Gastrocnemius medialis (tissue), 4 donors: Measurements from ENCODE around the gene PHF10. TPM values are rescaled to one million over a fixed set of nuclear protein-coding genes. Genes with fewer than 3 reads are reported as not detected.
A peak's percentile ranks its signal among the peaks of the same experiment; 100 is the strongest.

Source experiments
- ATAC-seq, 2 donors: fragments of 150-250 bp; one replicate each; pipeline ENCODE4 v1.9.1; 2016
- DNase-seq, 2 donors: peaks; one replicate each; pipeline ENCODE4 v3.0.0-alpha.2; 2019
- H3K27ac ChIP-seq, 4 donors: fragments of 200-600 bp; sonication (generic); 1 replicate in 1 of 4; 2 replicates in 3 of 4; pipeline ENCODE4 v1.5.1; 2016 to 2018; ENCODE audit warnings: mild to moderate bottlenecking in 2 of 4, moderate library complexity in 1 of 4
- H3K27me3 ChIP-seq, 3 donors: fragments of 200-600 bp; sonication (generic) in 2 of 3; 1 replicate in 1 of 3; 2 replicates in 2 of 3; pipeline versions ENCODE4 v1.5.1 to v1.6.0; 2016 to 2019; ENCODE audit warnings: mild to moderate bottlenecking in 1 of 3, moderate library complexity in 1 of 3
- H3K36me3 ChIP-seq, 2 donors: fragments of 200-600 bp; sonication (generic) in 1 of 2; one replicate each; pipeline ENCODE4 v1.5.1; 2017 to 2018
- H3K4me1 ChIP-seq, 2 donors: fragments of 200-600 bp; sonication (generic) in 1 of 2; one replicate each; pipeline ENCODE4 v1.5.1; 2016 to 2017; ENCODE audit warnings: mild to moderate bottlenecking in 2 of 2
- H3K4me3 ChIP-seq, 4 donors: fragments of 200-600 bp; sonication (generic) in 3 of 4; 1 replicate in 1 of 4; 2 replicates in 3 of 4; pipeline ENCODE4 v1.5.1; 2016 to 2019; ENCODE audit warnings: mild to moderate bottlenecking in 2 of 4
- H3K9me3 ChIP-seq, 3 donors: fragments of 200-600 bp; sonication (generic) in 2 of 3; 1 replicate in 1 of 3; 2 replicates in 2 of 3; pipeline ENCODE4 v1.5.1; 2016 to 2019
- CTCF ChIP-seq, 5 experiments: fragments of 450-650 bp in 3 of 5; fragments of 200-600 bp in 2 of 5; sonication (generic) in 2 of 5; IDR thresholded peaks in 4 of 5; conservative IDR thresholded peaks in 1 of 5; 1 replicate in 4 of 5; 2 replicates in 1 of 5; pipeline ENCODE4 v1.5.1; 2016 to 2019; ENCODE audit warnings: antibody characterized with exemption in 5 of 5, mild to moderate bottlenecking in 3 of 5, moderate library complexity in 3 of 5
- POLR2A ChIP-seq, 2 donors: fragments of 450-650 bp; IDR thresholded peaks; one replicate each; pipeline ENCODE4 v1.6.1; 2017; ENCODE audit warnings: antibody characterized with exemption in 2 of 2, mild to moderate bottlenecking in 2 of 2, moderate library complexity in 2 of 2
- in situ Hi-C, 4 donors: fragments of 200-750 bp; cut with MboI; loops; one replicate each; pipeline versions ENCODE4 v1.15.0 to v1.8.0; 2017; ENCODE audit warnings: low sequenced_read_pairs in 4 of 4
- intact Hi-C: fragments of 100-400 bp; cut with DNase I; formaldehyde crosslinking; loops from one replicate; pipeline ENCODE4 v1.15.1; 2023; ENCODE audit warnings: low total_unique reads
- total RNA-seq, 4 donors: library from RNA; depleted of rRNA; stranded (reverse); fragments of >200 nt; gene quantifications; one replicate each; pipeline versions ENCODE4 v1.1.0 to v1.2.3, GENCODE V29; 2016

PHF10 gene
- total RNA-seq, 4 donors from 2014 or later = 40.1 to 58.1 (median 49.0) TPM

- no peak for ATAC-seq
- TF ChIP-seq CTCF (IDR thresholded peaks at IDR 0.05 in 4 of 5, conservative IDR thresholded peaks at IDR 0.05 in 1 of 5) = no peak
- no peak for TF ChIP-seq POLR2A (IDR thresholded peaks at IDR 0.05)
- no peak overlapping the region for H3K4me3 ChIP-seq
- in situ Hi-C loops = no loop called here
- peaks cover under 1 to 5% of the 10 kb centered on the region in 2 donors for H3K4me1 ChIP-seq
- H3K36me3 ChIP-seq = no peaks in the 10 kb centered on the region
- intact Hi-C loops = no loop called here
- H3K27ac ChIP-seq = no peak overlapping the region
- H3K9me3 ChIP-seq = no peaks in the 10 kb centered on the region
- no peak for DNase-seq
- H3K27me3 ChIP-seq = no peaks in the 10 kb centered on the region
These were observed 29.2 kb downstream of the PHF10 start for GRCh38 chr6:169695131-169695530.

GRCh38 chr6:169692516-169692915 is 31.8 kb downstream of the PHF10 start:
- H3K4me3 ChIP-seq = no peak overlapping the region
- H3K27me3 ChIP-seq = no peaks in the 10 kb centered on the region
- H3K9me3 ChIP-seq = no peaks in the 10 kb centered on the region
- ATAC-seq (no peak), DNase-seq (no peak)
- intact Hi-C loops = no loop called here
- peaks cover 0 to 2% of the 10 kb centered on the region in 2 donors for H3K4me1 ChIP-seq
- in situ Hi-C loops = no loop called here
- peaks cover 0 to 9% of the 10 kb centered on the region in 2 donors for H3K36me3 ChIP-seq
- TF ChIP-seq CTCF (IDR thresholded peaks at IDR 0.05 in 4 of 5, conservative IDR thresholded peaks at IDR 0.05 in 1 of 5) (no peak), POLR2A (IDR thresholded peaks at IDR 0.05) (no peak)
- no peak overlapping the region for H3K27ac ChIP-seq

- DNase-seq (no peak), ATAC-seq (peak; percentile 45 to 63)
- no peak overlapping the region for H3K4me3 ChIP-seq
- no peaks in the 10 kb centered on the region for H3K27me3 ChIP-seq
- H3K9me3 ChIP-seq = no peaks in the 10 kb centered on the region
- peaks cover 0 to 20% of the 10 kb centered on the region in 2 donors for H3K36me3 ChIP-seq
- H3K4me1 ChIP-seq = peaks cover 0 to 2% of the 10 kb centered on the region in 2 donors
- TF ChIP-seq POLR2A (IDR thresholded peaks at IDR 0.05) = no peak
- no peak for TF ChIP-seq CTCF (IDR thresholded peaks at IDR 0.05 in 4 of 5, conservative IDR thresholded peaks at IDR 0.05 in 1 of 5)
- in situ Hi-C loops (no loop called here), intact Hi-C loops (no loop called here)
- peak overlapping the region in 1 of 4 donors; percentile 32 for H3K27ac ChIP-seq
These were observed 33.0 kb downstream of the PHF10 start for GRCh38 chr6:169691260-169691659.

GRCh38 chr6:169689287-169689686 is 35.0 kb downstream of the PHF10 start:
- ATAC-seq = peak; percentile 62 to 80
- no peak for DNase-seq
- TF ChIP-seq CTCF (IDR thresholded peaks at IDR 0.05 in 4 of 5, conservative IDR thresholded peaks at IDR 0.05 in 1 of 5) (no peak), POLR2A (IDR thresholded peaks at IDR 0.05) (no peak)

GRCh38 chr6:169685860-169686259 is 38.4 kb downstream of the PHF10 start:
- no peak overlapping the region for H3K27ac ChIP-seq
- in situ Hi-C loops (no loop called here), intact Hi-C loops (no loop called here)
- TF ChIP-seq POLR2A (IDR thresholded peaks at IDR 0.05) = no peak
- no peak for TF ChIP-seq CTCF (IDR thresholded peaks at IDR 0.05 in 4 of 5, conservative IDR thresholded peaks at IDR 0.05 in 1 of 5)
- no peaks in the 10 kb centered on the region for H3K9me3 ChIP-seq
- DNase-seq (no peak), ATAC-seq (no peak)
- H3K4me1 ChIP-seq = peaks cover 0 to 2% of the 10 kb centered on the region in 2 donors
- H3K27me3 ChIP-seq = no peaks in the 10 kb centered on the region
- H3K4me3 ChIP-seq = no peak overlapping the region
- peaks cover 0 to 25% of the 10 kb centered on the region in 2 donors for H3K36me3 ChIP-seq

More at GRCh38 chr6:169689287-169689686, 35.0 kb downstream of the PHF10 start:
- Histone ChIP-seq H3K36me3 (peaks cover 0 to 25% of the 10 kb centered on the region in 2 donors), H3K27me3 (no peaks in the 10 kb centered on the region), H3K27ac (peak overlapping the region in 2 of 4 donors; percentile 44 to 65), H3K9me3 (no peaks in the 10 kb centered on the region), H3K4me3 (no peak overlapping the region), H3K4me1 (peaks cover 0 to 2% of the 10 kb centered on the region in 2 donors)
- intact Hi-C loops (no loop called here), in situ Hi-C loops (no loop called here)
